ENCODE data around the gene NCMAP. TPM values are rescaled to one million over a fixed set of nuclear protein-coding genes. Genes with fewer than 3 reads are reported as not detected.

The NCMAP gene
- total RNA-seq, 4 donors from 2014 or later, result 0.16 to 1.9 (median 0.27) TPM; not detected in 1

DNA sequence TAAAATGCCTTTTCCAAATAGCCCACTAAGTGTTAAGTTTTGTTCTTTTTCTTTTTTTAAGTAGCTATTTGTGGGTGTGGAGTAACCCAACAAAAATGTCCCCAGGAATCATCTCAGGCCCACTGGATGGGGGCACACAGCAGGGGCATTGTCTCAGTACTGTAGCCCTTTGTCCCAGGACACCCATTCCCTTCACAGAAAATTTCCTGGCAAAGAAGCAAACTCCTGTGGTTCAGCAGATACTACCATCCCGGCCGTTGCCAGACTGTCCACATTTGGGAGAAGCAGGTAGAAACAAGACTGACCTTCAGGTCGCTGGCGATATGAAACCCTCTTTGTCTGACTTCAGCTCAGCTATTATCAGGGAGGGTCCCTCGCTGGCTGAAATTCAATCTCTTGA is 63.5 kb downstream of the NCMAP start:
- no peaks in the 10 kb centered on the region for H3K27me3 ChIP-seq
- no peak overlapping the region for H3K4me3 ChIP-seq
- H3K9me3 ChIP-seq, result no peaks in the 10 kb centered on the region
- ATAC-seq, result no peak
- H3K36me3 ChIP-seq, result no peaks in the 10 kb centered on the region
- TF ChIP-seq, protein P1, sequence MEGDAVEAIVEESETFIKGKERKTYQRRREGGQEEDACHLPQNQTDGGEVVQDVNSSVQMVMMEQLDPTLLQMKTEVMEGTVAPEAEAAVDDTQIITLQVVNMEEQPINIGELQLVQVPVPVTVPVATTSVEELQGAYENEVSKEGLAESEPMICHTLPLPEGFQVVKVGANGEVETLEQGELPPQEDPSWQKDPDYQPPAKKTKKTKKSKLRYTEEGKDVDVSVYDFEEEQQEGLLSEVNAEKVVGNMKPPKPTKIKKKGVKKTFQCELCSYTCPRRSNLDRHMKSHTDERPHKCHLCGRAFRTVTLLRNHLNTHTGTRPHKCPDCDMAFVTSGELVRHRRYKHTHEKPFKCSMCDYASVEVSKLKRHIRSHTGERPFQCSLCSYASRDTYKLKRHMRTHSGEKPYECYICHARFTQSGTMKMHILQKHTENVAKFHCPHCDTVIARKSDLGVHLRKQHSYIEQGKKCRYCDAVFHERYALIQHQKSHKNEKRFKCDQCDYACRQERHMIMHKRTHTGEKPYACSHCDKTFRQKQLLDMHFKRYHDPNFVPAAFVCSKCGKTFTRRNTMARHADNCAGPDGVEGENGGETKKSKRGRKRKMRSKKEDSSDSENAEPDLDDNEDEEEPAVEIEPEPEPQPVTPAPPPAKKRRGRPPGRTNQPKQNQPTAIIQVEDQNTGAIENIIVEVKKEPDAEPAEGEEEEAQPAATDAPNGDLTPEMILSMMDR (IDR thresholded peaks at IDR 0.05), result no peak
- no peak for TF ChIP-seq POLR2AphosphoS5 (IDR thresholded peaks at IDR 0.05)
- TF ChIP-seq EP300 (IDR thresholded peaks at IDR 0.05), result no peak
- TF ChIP-seq POLR2A (IDR thresholded peaks at IDR 0.05), result no peak
- peak overlapping the region in 1 of 4 donors; percentile 1 for H3K27ac ChIP-seq
- 63% methylated on average over 5 of the region's 5 CpGs; no CpG with 5 or more reads in 1 of the 2 donors for WGBS, 2 donors (ENCODE audit: low coverage in 1 of 2)
- no peaks in the 10 kb centered on the region for H3K4me1 ChIP-seq

DNA sequence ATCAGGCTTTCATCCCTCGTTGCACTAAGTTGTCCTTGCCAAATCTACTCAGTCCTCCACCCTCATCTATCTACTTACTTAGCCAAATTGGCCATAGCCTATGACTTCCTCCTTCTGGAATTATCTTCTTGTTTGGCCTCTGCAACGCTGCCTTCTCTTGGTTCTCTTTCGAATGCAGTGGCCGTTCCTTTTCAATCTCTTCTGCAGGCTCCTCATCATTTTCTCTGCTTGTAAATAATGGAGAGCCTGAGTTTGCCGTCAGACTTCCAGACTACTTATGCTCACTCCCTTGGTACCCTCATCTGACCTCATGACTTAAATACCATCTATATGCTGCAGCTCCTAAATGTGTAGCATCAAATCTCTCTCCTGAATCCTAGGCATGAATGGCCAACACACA is 64.8 kb downstream of the NCMAP start:
- TF ChIP-seq, protein P1 (IDR thresholded peaks at IDR 0.05), result no peak
- TF ChIP-seq POLR2AphosphoS5 (IDR thresholded peaks at IDR 0.05), result no peak
- TF ChIP-seq POLR2A (IDR thresholded peaks at IDR 0.05), result no peak
- no peak for TF ChIP-seq EP300 (IDR thresholded peaks at IDR 0.05)
- Histone ChIP-seq H3K27ac (no peak overlapping the region), H3K9me3 (peaks cover 0 to 4% (median 0%) of the 10 kb centered on the region in 3 donors), H3K36me3 (no peaks in the 10 kb centered on the region), H3K27me3 (peaks cover 6% of the 10 kb centered on the region), H3K4me1 (no peaks in the 10 kb centered on the region), H3K4me3 (no peak overlapping the region)
- 44 to 50% methylated on average over 1 to 5 of the region's 5 CpGs for WGBS, 2 donors (ENCODE audit: low coverage in 1 of 2)
- no peak for ATAC-seq

DNA sequence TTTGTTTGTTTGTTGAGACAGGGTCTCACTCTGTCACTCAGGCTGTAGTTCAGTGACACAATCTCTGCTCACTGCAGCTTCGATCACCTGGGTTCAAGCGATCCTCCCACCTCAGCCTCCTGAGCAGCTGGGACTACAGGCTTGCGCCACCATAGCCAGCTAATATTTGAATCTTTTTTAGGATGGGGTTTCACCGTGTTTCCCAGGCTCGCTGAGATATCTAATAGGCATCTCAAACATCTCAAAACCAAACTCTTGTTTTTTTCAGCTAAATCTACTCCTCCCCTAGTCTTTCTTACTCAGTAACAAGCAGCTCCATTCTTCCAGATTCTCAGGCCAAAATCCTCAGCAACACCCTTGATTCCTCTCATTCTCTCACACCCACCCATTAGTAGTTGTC is 65.2 kb downstream of the NCMAP start:
- peaks cover 6% of the 10 kb centered on the region for H3K27me3 ChIP-seq
- no peaks in the 10 kb centered on the region for H3K36me3 ChIP-seq
- WGBS, 2 donors (ENCODE audit: low coverage in 1 of 2), result 82% methylated on average over 5 of the region's 5 CpGs
- TF ChIP-seq POLR2AphosphoS5 (IDR thresholded peaks at IDR 0.05) (no peak), EP300 (IDR thresholded peaks at IDR 0.05) (no peak), POLR2A (IDR thresholded peaks at IDR 0.05) (no peak)
- TF ChIP-seq, protein P1 (IDR thresholded peaks at IDR 0.05), result no peak
- no peak for ATAC-seq
- peaks cover 0 to 4% (median 0%) of the 10 kb centered on the region in 3 donors for H3K9me3 ChIP-seq
- no peak overlapping the region for H3K27ac ChIP-seq
- H3K4me1 ChIP-seq, result no peaks in the 10 kb centered on the region
- H3K4me3 ChIP-seq, result no peak overlapping the region

DNA sequence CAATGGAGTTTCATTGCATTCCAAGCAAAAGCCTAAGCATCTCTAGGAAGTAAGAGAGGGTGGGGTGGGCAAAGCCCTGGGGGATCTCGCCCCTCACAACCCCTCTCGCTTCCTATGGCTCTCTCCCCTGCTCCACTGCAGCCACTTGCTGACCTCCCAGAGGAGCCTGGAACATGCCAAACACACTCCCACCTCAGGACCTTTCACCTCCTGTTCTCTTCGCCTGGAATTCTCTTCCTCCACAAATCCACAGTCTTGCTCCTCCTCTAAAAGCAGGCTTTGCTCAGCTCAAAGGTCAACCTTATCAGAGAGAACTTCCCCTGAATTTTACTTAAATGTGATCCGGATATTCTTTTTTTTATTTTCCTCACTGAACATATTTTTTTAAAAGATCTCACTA is 66.3 kb downstream of the NCMAP start:
- 20% methylated on average over 2 to 4 of the region's 4 CpGs for WGBS, 2 donors (ENCODE audit: low coverage in 1 of 2)
- TF ChIP-seq POLR2AphosphoS5 (IDR thresholded peaks at IDR 0.05), result no peak
- TF ChIP-seq, protein P1 (IDR thresholded peaks at IDR 0.05), result no peak
- TF ChIP-seq POLR2A (IDR thresholded peaks at IDR 0.05), result no peak
- no peak for TF ChIP-seq EP300 (IDR thresholded peaks at IDR 0.05)
- peaks cover 6% of the 10 kb centered on the region for H3K27me3 ChIP-seq

DNA sequence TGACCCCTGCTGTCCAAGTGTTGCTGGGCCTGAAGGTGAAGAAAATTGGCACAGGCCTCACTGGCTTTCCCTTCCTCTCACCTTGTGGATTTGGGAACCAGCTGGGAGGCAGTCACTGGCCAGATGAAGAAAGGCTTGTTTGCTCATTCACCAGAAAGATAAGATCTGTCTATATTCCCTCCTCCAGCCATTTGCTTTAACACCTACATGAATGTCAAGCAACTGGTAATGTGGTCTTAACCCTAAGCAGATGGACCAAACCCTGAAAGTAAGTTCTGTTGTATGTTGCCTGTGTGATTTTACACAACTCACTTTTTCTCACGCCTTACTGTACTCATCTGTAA is 76.9 kb downstream of the NCMAP start:
- Histone ChIP-seq H3K4me1 (no peaks in the 10 kb centered on the region), H3K9me3 (no peaks in the 10 kb centered on the region), H3K27ac (no peak overlapping the region), H3K36me3 (no peaks in the 10 kb centered on the region), H3K27me3 (peaks cover 35% of the 10 kb centered on the region), H3K4me3 (no peak overlapping the region)
- WGBS, 2 donors (ENCODE audit: low coverage in 1 of 2), result 100% methylated on average over 1 of the region's 1 CpG; no CpG with 5 or more reads in 1 of the 2 donors
- ATAC-seq, result no peak
- no peak for TF ChIP-seq POLR2AphosphoS5 (IDR thresholded peaks at IDR 0.05)
- TF ChIP-seq, protein P1 (IDR thresholded peaks at IDR 0.05), result no peak
- TF ChIP-seq POLR2A (IDR thresholded peaks at IDR 0.05), result no peak
- no peak for TF ChIP-seq EP300 (IDR thresholded peaks at IDR 0.05)

More for the DNA sequence above, 66.3 kb downstream of the NCMAP start:
- H3K36me3 ChIP-seq, result no peaks in the 10 kb centered on the region
- no peak overlapping the region for H3K4me3 ChIP-seq
- no peak overlapping the region for H3K27ac ChIP-seq
- H3K4me1 ChIP-seq, result no peaks in the 10 kb centered on the region
- no peak for ATAC-seq
- peaks cover 0 to 4% (median 0%) of the 10 kb centered on the region in 3 donors for H3K9me3 ChIP-seq

Measured in gastroesophageal sphincter (tissue), 4 donors.